H1 (cell line): ENCODE measurements around the gene BCL2. TPM values are rescaled to one million over a fixed set of nuclear protein-coding genes. Genes with fewer than 3 reads are reported as not detected.

Experiments used
- CTCF ChIA-PET: fragments of 300-600 bp; sonication (Branson Sonifier 250); formaldehyde crosslinking; loops from one replicate; lab custom pipeline; 2021; ENCODE audit not compliant: partially characterized antibody; lab: Charles Lee
- POLR2A ChIA-PET: fragments of 300-600 bp; sonication (Branson Sonifier 250); formaldehyde crosslinking; loops from one replicate; lab custom pipeline; 2021; ENCODE audit warnings: inconsistent platforms; ENCODE audit not compliant: partially characterized antibody; lab: Charles Lee
- DNase-seq, 2 experiments: peaks; one replicate each; pipeline versions ENCODE4 v3.0.0 to v3.0.0-alpha.2; 2010 to 2022; ENCODE audit warnings: low spot score in 2 of 2, low read depth in 1 of 2, mixed read lengths in 1 of 2
- FAIRE-seq: peaks from 2 replicates; lab custom pipeline; 2011; peaks lifted over from hg19 to GRCh38; lab: Jason Lieb, UNC
- H2AFZ ChIP-seq: 2 replicates; pipeline ENCODE4 v1.8.1; 2012; ENCODE audit warnings: low read length, inconsistent platforms
- H2AK5ac ChIP-seq: 2 replicates; pipeline ENCODE4 v1.6.1; 2013; ENCODE audit warnings: low read depth, low read length
- H2BK120ac ChIP-seq: replicated peaks from 2 replicates; pipeline ENCODE3; 2013; ENCODE audit warnings: low read depth, low read length, inconsistent platforms
- H2BK12ac ChIP-seq: 2 replicates; pipeline ENCODE4 v1.6.1; 2013; ENCODE audit warnings: low read depth, low read length
- H2BK15ac ChIP-seq: 2 replicates; pipeline ENCODE4 v1.6.1; 2013; ENCODE audit warnings: low read length
- H2BK20ac ChIP-seq: 2 replicates; pipeline ENCODE4 v1.6.1; 2013; ENCODE audit warnings: low read length
- H2BK5ac ChIP-seq: 2 replicates; pipeline ENCODE4 v1.6.1; 2013; ENCODE audit warnings: low read depth, low read length
- H3K14ac ChIP-seq: 2 replicates; pipeline ENCODE4 v1.6.1; 2013; ENCODE audit warnings: inconsistent platforms; ENCODE audit not compliant: insufficient read length
- H3K18ac ChIP-seq: 2 replicates; pipeline ENCODE4 v1.6.1; 2013; ENCODE audit warnings: low read length; ENCODE audit errors: extremely low read depth
- H3K23ac ChIP-seq: 2 replicates; pipeline ENCODE4 v1.6.1; 2013; ENCODE audit warnings: inconsistent platforms; ENCODE audit not compliant: insufficient read length
- H3K23me2 ChIP-seq: 2 replicates; pipeline ENCODE4 v1.6.1; 2013; ENCODE audit warnings: low read depth, low read length
- H3K27ac ChIP-seq: 2 replicates; pipeline ENCODE4 v1.6.1; 2011; ENCODE audit warnings: low read depth, low read length, inconsistent platforms
- H3K27me3 ChIP-seq, 4 experiments: replicated peaks in 1 of 4; 1 replicate in 1 of 4; 2 replicates in 3 of 4; pipeline versions ENCODE4 v1.6.1 to v1.8.1; 2011 to 2013; ENCODE audit warnings: low read length in 3 of 4, mild to moderate bottlenecking in 3 of 4, inconsistent platforms in 2 of 4, mixed read lengths in 2 of 4, moderate library complexity in 1 of 4; ENCODE audit not compliant: control insufficient read depth in 3 of 4, insufficient read depth in 3 of 4; ENCODE audit errors: extremely low read depth in 1 of 4
- H3K36me3 ChIP-seq, 4 experiments: 2 replicates each; pipeline versions ENCODE4 v1.6.1 to v1.8.1; 2011 to 2013; ENCODE audit warnings: mild to moderate bottlenecking in 4 of 4, low read length in 3 of 4, moderate library complexity in 2 of 4, control low read depth in 1 of 4, inconsistent platforms in 1 of 4; ENCODE audit not compliant: insufficient read depth in 4 of 4, control insufficient read depth in 2 of 4
- H3K4ac ChIP-seq: replicated peaks from 2 replicates; pipeline ENCODE3; 2013; ENCODE audit warnings: low read length, low read depth, mixed read lengths, inconsistent platforms; ENCODE audit not compliant: insufficient read length
- H3K4me1 ChIP-seq, 4 experiments: replicated peaks in 1 of 4; 1 replicate in 1 of 4; 2 replicates in 3 of 4; pipeline versions ENCODE4 v1.6.1 to v1.8.1; 2011 to 2013; ENCODE audit warnings: low read length in 3 of 4, inconsistent platforms in 2 of 4, mixed read lengths in 1 of 4; ENCODE audit not compliant: insufficient read depth in 4 of 4, control insufficient read depth in 3 of 4
- H3K4me2 ChIP-seq, 2 experiments: 2 replicates each; pipeline versions ENCODE4 v1.6.1 to v1.8.1; 2011 to 2013; ENCODE audit warnings: low read depth in 2 of 2, low read length in 2 of 2, control low read depth in 1 of 2, inconsistent platforms in 1 of 2, mild to moderate bottlenecking in 1 of 2; ENCODE audit not compliant: insufficient read depth in 1 of 2
- H3K4me3 ChIP-seq, 4 experiments: fragments of 200-600, 300-600 bp in 1 of 4; sonication (generic), shearing (Covaris generic), sonication (Bioruptor Twin) in 1 of 4; 2 replicates each; pipeline versions ENCODE4 v1.5.1 to v1.8.1; 2011 to 2016; ENCODE audit warnings: low read length in 4 of 4, low read depth in 3 of 4, control low read depth in 2 of 4, inconsistent platforms in 2 of 4, mild to moderate bottlenecking in 2 of 4, mixed read lengths in 1 of 4, moderate library complexity in 1 of 4; ENCODE audit not compliant: insufficient read depth in 2 of 4; ENCODE audit errors: extremely low read depth in 1 of 4
- H3K56ac ChIP-seq: replicated peaks from 2 replicates; pipeline ENCODE3; 2013; ENCODE audit warnings: low read depth, mild to moderate bottlenecking, mixed read lengths, low read length, inconsistent platforms; ENCODE audit not compliant: insufficient read length
- H3K79me1 ChIP-seq: 2 replicates; pipeline ENCODE4 v1.6.1; 2013; ENCODE audit warnings: low read depth, low read length, control low read depth
- H3K79me2 ChIP-seq, 2 experiments: 2 replicates each; pipeline versions ENCODE4 v1.6.1 to v1.8.1; 2012 to 2013; ENCODE audit warnings: low read length in 2 of 2, mild to moderate bottlenecking in 2 of 2, inconsistent platforms in 1 of 2; ENCODE audit not compliant: insufficient read depth in 2 of 2, control insufficient read depth in 1 of 2
- H3K9ac ChIP-seq, 4 experiments: replicated peaks in 1 of 4; 1 replicate in 1 of 4; 2 replicates in 3 of 4; pipeline versions ENCODE4 v1.6.1 to v1.8.1; 2011 to 2013; ENCODE audit warnings: low read depth in 3 of 4, low read length in 3 of 4, control low read depth in 2 of 4, mild to moderate bottlenecking in 2 of 4, moderate library complexity in 2 of 4, inconsistent platforms in 1 of 4; ENCODE audit errors: extremely low read depth in 1 of 4
- H3K9me3 ChIP-seq, 2 experiments: 2 replicates each; pipeline versions ENCODE4 v1.6.1 to v1.8.1; 2012 to 2013; ENCODE audit warnings: mild to moderate bottlenecking in 2 of 2, moderate library complexity in 2 of 2, control low read depth in 1 of 2, inconsistent platforms in 1 of 2, low read depth in 1 of 2, low read length in 1 of 2, mixed read lengths in 1 of 2; ENCODE audit not compliant: insufficient read depth in 2 of 2
- H4K20me1 ChIP-seq, 2 experiments: replicated peaks in 1 of 2; 2 replicates each; pipeline versions ENCODE3 to v1.8.1; 2011 to 2013; ENCODE audit warnings: inconsistent platforms in 2 of 2, low read length in 2 of 2, mild to moderate bottlenecking in 1 of 2; ENCODE audit not compliant: insufficient read depth in 2 of 2, control insufficient read depth in 1 of 2
- H4K5ac ChIP-seq: 2 replicates; pipeline ENCODE4 v1.6.1; 2013; ENCODE audit warnings: low read length, low read depth, mixed read lengths, inconsistent platforms; ENCODE audit not compliant: insufficient read length
- H4K8ac ChIP-seq: 2 replicates; pipeline ENCODE4 v1.8.0; 2013; ENCODE audit warnings: mild to moderate bottlenecking, moderate library complexity, low read length, inconsistent platforms; ENCODE audit not compliant: insufficient read depth; ENCODE audit errors: extremely low read depth
- H4K91ac ChIP-seq: replicated peaks from 2 replicates; pipeline ENCODE3; 2013; ENCODE audit warnings: low read length, mixed read lengths, inconsistent platforms; ENCODE audit not compliant: insufficient read length
- ASH2L ChIP-seq: fragments of 200-600, 300-600 bp; sonication (generic); IDR thresholded peaks from one replicate; pipeline ENCODE4 v1.7.1; 2017; ENCODE audit warnings: low read length
- TEAD4 ChIP-seq: IDR thresholded peaks from 2 replicates; pipeline ENCODE4 v1.6.1; 2012; ENCODE audit warnings: low read depth, low read length, inconsistent platforms, mixed read lengths
- WGBS, 2 experiments: shearing (Covaris generic) in 1 of 2; methylation state at CpG; one replicate each; pipeline versions ENCODE4 v1.1.6 to v1.1.7; 2013 to 2015; ENCODE audit warnings: low lambda C conversion rate in 2 of 2, mixed read lengths in 2 of 2, inconsistent platforms in 1 of 2, low coverage in 1 of 2, missing lambda C conversion rate in 1 of 2; ENCODE audit not compliant: insufficient replicate concordance in 2 of 2, insufficient coverage in 1 of 2, insufficient read length in 1 of 2; ENCODE audit errors: extremely low coverage in 1 of 2, missing lambda C conversion rate in 1 of 2; 5-methylcytosine and 5-hydroxymethylcytosine counted together
- polyA plus RNA-seq, 7 experiments: library from polyadenylated mRNA; depleted of rRNA in 3 of 7; stranded (reverse) in 5 of 7; unstranded in 2 of 7; fragments of >200 nt in 5 of 7; fragments of 200-250 nt in 2 of 7; gene quantifications; 1 replicate in 5 of 7; 2 replicates in 1 of 7; 4 replicates in 1 of 7; pipeline versions ENCODE4 v1.2.1 to v1.2.3, GENCODE V29; 2011 to 2013; ENCODE audit warnings: missing spikeins in 2 of 7, mixed read lengths in 2 of 7
- total RNA-seq: library from RNA; stranded (reverse); fragmentation: NEBNext Ultra II Directional; extraction: Animal tissue kit (Norgen Biotek cat#: 25700); gene quantifications from 2 replicates; pipeline ENCODE4 v1.2.1, GENCODE V29; 2021

Gene BCL2
- total and polyA plus RNA-seq, 2 of the 8 experiments (the other 6 are each of a cell fraction or from before 2014, with no cell fraction given), result 0.59 to 4.5 TPM

DNA sequence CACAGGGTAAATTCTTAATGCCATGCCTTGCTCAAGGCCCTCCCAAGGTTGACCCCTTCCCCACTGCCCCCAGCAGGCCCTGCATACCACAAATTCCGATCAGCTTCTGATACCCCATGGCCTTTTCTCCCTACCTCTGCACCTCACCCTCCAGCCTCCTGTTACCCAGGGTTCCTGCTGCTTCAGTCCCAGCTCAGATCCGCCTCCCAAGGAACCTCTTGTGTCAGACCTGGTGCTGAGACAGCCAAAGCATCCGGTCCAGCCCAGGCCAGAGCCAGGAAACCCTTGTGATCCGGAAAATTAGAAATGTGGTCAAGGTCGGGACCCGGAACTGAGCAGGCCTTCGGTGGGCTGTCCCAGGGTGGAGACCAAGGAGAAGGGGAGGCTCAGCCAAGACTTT lies 231.3 kb downstream of the BCL2 start:
- peak in 1 of 2 experiments; percentile 15 for DNase-seq
- 0 out of 2 replicates have a peak overlapping the region, but pooled peaks have one; percentile 74 for H2AFZ ChIP-seq

More for the DNA sequence above, 231.3 kb downstream of the BCL2 start:
- no peak overlapping the region for H3K56ac ChIP-seq
- no peaks in the 10 kb centered on the region for H3K9me3 ChIP-seq
- H3K9ac ChIP-seq, result no peak overlapping the region
- H4K91ac ChIP-seq, result no peak overlapping the region
- 0 out of 2 replicates have a peak overlapping the region, but pooled peaks have one; percentile 40 for H2BK20ac ChIP-seq
- 0 out of 2 replicates have a peak overlapping the region, but pooled peaks have one; percentile 26 for H2BK5ac ChIP-seq
- peaks cover 0 to 12% of the 10 kb centered on the region in 2 experiments for H4K20me1 ChIP-seq
- no peak overlapping the region for H2BK15ac ChIP-seq
- no peaks in the 10 kb centered on the region for H3K27me3 ChIP-seq
- peak overlapping the region; percentile 74; the same call in 1 of the 2 replicates for H4K8ac ChIP-seq
- no peaks in the 10 kb centered on the region for H3K79me1 ChIP-seq
- H4K5ac ChIP-seq, result no peak overlapping the region
- no peak overlapping the region for H3K14ac ChIP-seq
- POLR2A ChIA-PET, result interaction anchor here (0.8 kb wide), 1 partner anchor 11 kb away, joined by 3 read pairs; no protein-coding TSS in a partner anchor
- TF ChIP-seq TEAD4 (peak; percentile 93), ASH2L (no peak)
- TF ChIP-seq, all 59 proteins: peak for 1
- no peak overlapping the region for H3K4me3 ChIP-seq
- H2BK12ac ChIP-seq, result no peak overlapping the region
- CTCF ChIA-PET, result interaction anchor here (0.9 to 2.0 kb wide), 4 partner anchors 8 to 66 kb away, joined by 3 to 6 read pairs (median 4); no protein-coding TSS in a partner anchor
- no peak overlapping the region for H3K27ac ChIP-seq
- H3K4ac ChIP-seq, result no peak overlapping the region
- no peak overlapping the region for H2AK5ac ChIP-seq
- no peak overlapping the region for H3K23ac ChIP-seq
- H3K79me2 ChIP-seq, result no peaks in the 10 kb centered on the region
- no peak overlapping the region for H2BK120ac ChIP-seq
- H3K36me3 ChIP-seq, result no peaks in the 10 kb centered on the region
- 0 out of 4 replicates have a peak overlapping the region, but pooled peaks of 1 of the 2 experiments have one; percentile 2 for H3K4me2 ChIP-seq
- H3K23me2 ChIP-seq, result peaks cover 11% of the 10 kb centered on the region; the same call in 1 of the 2 replicates
- H3K18ac ChIP-seq, result no peak overlapping the region
- no peak for FAIRE-seq
- peaks cover 0 to 6% (median 2%) of the 10 kb centered on the region in 4 experiments; a peak in 3 of 7 replicates for H3K4me1 ChIP-seq
- 73% methylated on average over 7 of the region's 7 CpGs; no CpG with 5 or more reads in 1 of the 2 experiments for WGBS, 2 experiments
